Measurements from ENCODE around the gene OSBPL5.

- TF ChIP-seq CTCF (IDR thresholded peaks at IDR 0.05 in 4 of 5, conservative IDR thresholded peaks at IDR 0.05 in 1 of 5) = no peak
- no peak for TF ChIP-seq POLR2A (IDR thresholded peaks at IDR 0.05)
These were observed 3.2 kb downstream of the OSBPL5 start for GRCh38 chr11:3161720-3162409.

Data from gastrocnemius medialis (tissue), 4 donors.